HG03196 (cell line): ENCODE results near the gene ADRB2.
"Not testable (repeated sequence)": the region's sequence is repeated elsewhere in the genome, so short reads cannot be mapped to it uniquely, and the experiment has no call there.

Experiments
- ATAC-seq: cut with Tn5 transposase; IDR thresholded peaks from one replicate; pipeline ENCODE4 v1.9.1; 2021; ENCODE audit not compliant: unreplicated experiment

The ADRB2 gene

GRCh38 chr5:148826053-148826738 is at the start of gene ADRB2:
Gene ADRB2 (plus strand): TSS chr5:148826611. CDS start chr5:148826832, 221 bp downstream.
- peak; percentile 97 for ATAC-seq

GRCh38 chr5:148776780-148777179 is 49.6 kb upstream of the ADRB2 start:
- no peak for ATAC-seq

- no peak for ATAC-seq
Measured at GRCh38 chr5:148778882-148779281, 47.5 kb upstream of the ADRB2 start.

- ATAC-seq, result no peak
Measured at GRCh38 chr5:148780711-148781110, 45.7 kb upstream of the ADRB2 start.

- no peak for ATAC-seq
Measured at GRCh38 chr5:148781766-148782165, 44.6 kb upstream of the ADRB2 start.

- ATAC-seq, result no peak
Measured at GRCh38 chr5:148785223-148785622, 41.2 kb upstream of the ADRB2 start.

DNA sequence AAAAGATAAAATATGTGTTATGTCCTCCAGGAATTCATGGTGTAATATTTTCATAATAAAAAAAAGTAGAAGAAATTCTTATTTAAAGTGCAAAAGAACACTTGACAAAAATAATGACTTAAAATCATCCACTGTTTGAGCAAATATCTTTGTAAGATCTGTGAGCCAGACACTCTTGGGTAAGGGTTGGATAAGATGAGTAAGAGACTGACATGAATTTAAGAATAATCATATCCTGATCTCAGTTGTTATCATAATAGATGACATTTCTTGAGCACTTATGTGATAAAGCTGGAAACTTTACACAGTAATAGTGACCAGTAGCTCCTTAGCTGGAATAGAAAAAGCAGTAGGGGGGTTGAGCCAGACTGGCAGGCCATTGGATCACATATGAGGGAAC is 40.0 kb upstream of the ADRB2 start:
- no peak for ATAC-seq

DNA sequence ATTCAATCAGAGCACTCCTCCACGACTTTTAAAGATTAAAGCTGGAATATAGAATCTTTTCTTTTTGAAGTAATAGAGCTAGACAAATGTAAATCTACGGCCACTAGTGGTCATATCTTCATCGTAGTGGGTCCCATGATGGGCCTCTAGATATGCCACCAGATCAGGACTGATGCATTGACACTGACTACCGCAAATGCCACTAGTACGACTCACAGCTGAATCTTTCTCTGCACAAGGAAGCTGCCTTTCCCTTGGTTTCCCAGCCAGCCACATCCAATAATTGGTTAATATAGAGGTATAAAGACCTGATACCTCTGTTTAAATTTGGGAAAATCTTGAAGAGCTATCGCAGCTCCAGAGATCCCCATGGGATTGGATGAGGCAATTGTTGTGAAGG is 37.8 kb upstream of the ADRB2 start:
- no peak for ATAC-seq

DNA sequence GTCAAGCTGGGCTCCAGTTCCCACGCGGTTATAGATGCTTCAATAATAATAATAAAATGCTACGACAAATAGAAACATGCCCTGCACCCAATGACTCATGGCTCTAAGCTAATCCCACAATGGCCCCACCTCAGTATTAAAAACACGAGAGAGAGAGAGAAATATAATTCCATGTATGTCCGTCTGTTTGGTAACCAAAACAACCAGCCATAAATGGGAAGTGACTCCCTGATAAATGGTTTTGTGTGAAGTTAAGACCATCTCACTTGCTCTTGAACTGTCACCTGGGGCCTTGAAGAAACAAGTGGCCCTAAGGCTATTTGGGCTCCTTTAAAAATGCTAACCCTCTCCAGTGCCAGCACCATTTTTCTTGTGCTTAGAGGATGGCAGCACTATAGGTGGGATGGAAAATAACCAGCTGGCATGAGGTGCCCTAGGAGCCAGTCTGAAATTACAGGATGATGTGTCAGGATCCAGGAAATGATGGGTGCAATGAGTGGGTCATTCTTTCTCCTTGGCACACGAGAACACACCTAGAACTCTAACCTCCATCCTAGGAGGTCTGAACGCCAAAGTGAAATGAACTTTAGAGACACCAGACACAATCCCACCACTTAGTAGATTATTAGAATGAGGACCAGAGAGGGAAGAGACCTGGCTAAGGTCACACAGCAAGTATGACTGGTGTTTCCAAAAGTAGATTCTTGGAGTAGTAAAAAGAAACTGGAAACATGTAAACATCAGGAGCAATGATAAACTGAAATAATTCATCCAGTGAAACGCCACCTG is 35.7 kb upstream of the ADRB2 start:
- peak; percentile 21 for ATAC-seq

DNA sequence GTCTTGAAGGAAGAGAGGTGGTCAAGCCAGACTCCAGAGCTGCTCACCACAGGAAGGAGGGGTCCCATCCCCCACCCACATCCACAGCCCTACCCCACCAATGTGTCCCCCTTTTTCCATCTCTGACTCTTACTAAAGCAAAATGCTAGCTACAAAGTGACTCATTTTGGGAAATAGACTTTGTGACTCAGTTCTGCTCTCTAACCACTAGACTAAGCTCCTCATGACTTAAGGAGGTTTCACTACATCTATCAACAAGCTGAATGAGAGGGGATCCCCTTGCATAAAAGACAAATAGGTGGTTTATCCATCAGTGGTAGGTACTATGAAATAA is 35.1 kb upstream of the ADRB2 start:
- ATAC-seq, result peak; percentile 90

GRCh38 chr5:148791696-148792095 is 34.7 kb upstream of the ADRB2 start:
- peak; percentile 4 for ATAC-seq

GRCh38 chr5:148792744-148793143 is 33.7 kb upstream of the ADRB2 start:
- no peak for ATAC-seq

GRCh38 chr5:148793261-148793660 is 33.1 kb upstream of the ADRB2 start:
- no peak for ATAC-seq

GRCh38 chr5:148794275-148794674 is 32.1 kb upstream of the ADRB2 start:
- ATAC-seq, result no peak

DNA sequence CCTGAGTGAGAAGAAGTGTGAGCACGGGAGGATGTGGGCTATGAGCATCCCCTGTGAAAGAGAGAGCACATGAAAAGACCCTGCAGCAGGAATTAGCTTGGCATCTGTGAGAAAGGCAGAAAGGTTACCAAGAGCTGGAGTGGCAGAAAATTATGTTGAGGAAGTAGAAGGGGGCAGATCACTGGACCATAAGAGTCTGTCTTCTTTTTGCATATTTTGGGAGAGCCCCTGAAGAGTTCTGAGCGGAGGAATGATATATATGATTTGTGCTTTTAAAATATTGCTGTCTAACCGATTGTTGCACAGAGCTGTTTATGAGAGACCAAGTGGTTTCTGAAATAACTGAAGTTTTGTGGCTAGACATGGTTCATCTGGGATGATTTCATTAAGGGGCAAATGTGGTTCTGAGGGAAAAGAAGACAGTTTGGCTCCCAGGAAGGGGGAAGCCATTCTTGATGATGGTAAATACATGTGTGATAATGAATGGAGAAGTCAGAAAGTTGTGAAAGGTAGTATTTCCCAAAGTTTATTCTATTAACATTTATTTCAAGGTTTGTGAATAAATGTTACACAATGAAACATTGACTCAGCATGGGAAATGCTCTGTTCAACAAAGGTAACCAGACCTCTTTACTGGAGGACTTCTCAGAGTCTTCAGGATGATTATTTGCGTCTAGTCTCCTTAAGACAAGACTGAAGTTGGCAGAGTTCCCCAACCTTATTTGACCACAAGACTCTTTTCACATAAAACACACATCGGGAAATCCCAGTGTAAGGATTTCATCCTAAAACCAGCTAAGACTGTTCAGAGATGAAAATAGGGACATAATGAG is 31.5 kb upstream of the ADRB2 start:
- peak; percentile 29 for ATAC-seq

GRCh38 chr5:148796936-148797335 is 29.5 kb upstream of the ADRB2 start:
- no peak for ATAC-seq

DNA sequence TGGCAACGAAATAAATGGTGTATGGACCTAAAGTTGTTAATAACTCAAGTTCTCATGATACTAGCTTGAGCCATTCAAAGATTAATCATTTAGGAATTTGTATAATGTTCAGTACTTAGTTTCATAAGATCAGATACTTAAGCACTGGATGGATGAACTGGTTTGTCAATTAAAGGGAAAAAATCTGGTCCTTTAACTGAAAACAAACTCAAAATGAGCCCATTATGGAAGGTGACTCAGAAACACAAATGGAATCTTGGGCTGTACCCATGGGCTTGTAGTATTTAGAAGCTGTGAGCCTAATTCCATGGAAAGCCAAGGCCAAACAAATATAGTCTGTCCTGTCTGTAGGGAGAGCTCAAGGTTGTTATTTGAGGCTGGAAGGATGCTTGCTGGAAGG is 27.6 kb upstream of the ADRB2 start:
- no peak for ATAC-seq

- no peak for ATAC-seq
Measured at GRCh38 chr5:148799737-148800527, 26.5 kb upstream of the ADRB2 start.

DNA sequence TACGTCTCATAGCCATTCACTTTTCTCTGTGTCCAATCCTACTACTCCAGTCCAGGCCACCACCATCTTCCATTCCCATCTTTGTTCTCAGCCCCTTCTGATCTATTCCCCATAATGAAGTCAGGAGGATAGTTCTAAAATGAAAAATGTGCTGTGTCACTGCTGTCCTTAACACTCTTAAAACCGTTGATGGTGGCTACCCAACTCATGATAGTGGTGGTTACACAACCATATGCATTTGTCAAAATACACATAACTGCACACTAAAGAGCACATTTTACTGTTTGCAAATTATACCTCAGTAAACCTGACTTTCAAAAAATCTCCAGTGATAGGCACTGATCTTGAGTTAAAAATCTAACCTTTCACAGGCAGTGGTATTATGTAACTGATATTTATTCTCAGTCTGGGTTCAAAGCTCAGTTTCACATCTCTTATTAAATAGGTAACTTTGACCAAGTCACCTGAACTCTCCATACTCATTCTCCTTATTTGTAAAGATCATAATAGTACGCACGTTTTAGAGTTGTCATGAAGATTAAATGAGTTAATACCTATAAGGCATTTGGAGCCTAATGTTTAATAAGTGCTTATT is 24.6 kb upstream of the ADRB2 start:
- ATAC-seq, result no peak

DNA sequence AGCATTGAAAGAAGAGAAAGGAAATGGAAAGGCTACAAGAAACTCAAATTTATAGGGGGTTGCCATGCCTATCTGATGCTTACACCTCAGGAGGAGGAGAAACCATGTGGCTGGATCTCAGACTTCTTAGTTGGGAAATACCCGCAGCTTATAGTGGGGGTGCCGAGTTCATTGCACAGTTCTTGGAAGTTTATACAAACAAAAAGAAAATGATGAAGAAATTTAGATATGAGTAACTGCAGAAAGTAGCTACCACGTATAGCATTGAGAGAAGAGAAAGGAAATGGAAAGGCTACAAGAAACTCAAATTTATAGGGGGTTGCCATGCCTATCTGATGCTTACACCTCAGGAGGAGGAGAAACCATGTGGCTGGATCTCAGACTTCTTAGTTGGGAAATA is 23.0 kb upstream of the ADRB2 start:
- not testable (repeated sequence) for ATAC-seq

- no peak for ATAC-seq
Measured at GRCh38 chr5:148804393-148804792, 22.0 kb upstream of the ADRB2 start.
